Caco-2 (cell line): ENCODE results near the gene NIPAL3. TPM values are rescaled to one million over a fixed set of nuclear protein-coding genes. Genes with fewer than 3 reads are reported as not detected.

ENCODE experiments used
- BruUV-seq: library from RNA; stranded (reverse); fragments of 400-500 nt; replicated peaks from 2 replicates; lab custom pipeline; 2021; lab: Mats Ljungman, UMichigan
- CTCF ChIA-PET: fragments of 300-600 bp; sonication (Branson Sonifier 250); formaldehyde crosslinking; loops from one replicate; lab custom pipeline; 2022; ENCODE audit warnings: antibody characterized with exemption; lab: Charles Lee
- POLR2A ChIA-PET: fragments of 300-600 bp; sonication (Branson Sonifier 250); formaldehyde crosslinking; loops from one replicate; lab custom pipeline; 2022; ENCODE audit warnings: antibody characterized with exemption; lab: Charles Lee
- DNase-seq, 2 experiments: peaks; one replicate each; pipeline versions ENCODE4 v3.0.0 to v3.0.0-alpha.2; 2020 to 2022
- H3K27me3 ChIP-seq: replicated peaks from 2 replicates; pipeline ENCODE4 v1.6.0; 2011; ENCODE audit warnings: low read length; ENCODE audit not compliant: control insufficient read depth, insufficient read depth
- H3K36me3 ChIP-seq: 2 replicates; pipeline ENCODE4 v1.5.1; 2011; ENCODE audit warnings: low read length; ENCODE audit not compliant: control insufficient read depth, insufficient read depth
- H3K4me1 ChIP-seq: fragments of 250-450 bp; sonication (Bioruptor Pico); 2 replicates; pipeline ENCODE4 v1.5.1; 2020; ENCODE audit warnings: mild to moderate bottlenecking
- H3K4me3 ChIP-seq: 2 replicates; pipeline ENCODE4 v1.5.1; 2011; ENCODE audit warnings: low read depth, mild to moderate bottlenecking, control low read depth, low read length
- H3K9me3 ChIP-seq: fragments of 250-450 bp; sonication (Bioruptor Pico); 2 replicates; pipeline ENCODE4 v1.5.1; 2020; ENCODE audit warnings: mild to moderate bottlenecking, moderate library complexity
- H3K27ac Mint-ChIP-seq: one replicate; pipeline ENCODE4 v1.8.0; 2022; ENCODE audit warnings: mixed read lengths; ENCODE audit not compliant: unreplicated experiment
- H3K27me3 Mint-ChIP-seq: one replicate; pipeline ENCODE4 v1.8.0; 2022; ENCODE audit warnings: mixed read lengths; ENCODE audit not compliant: insufficient read depth, unreplicated experiment
- H3K36me3 Mint-ChIP-seq: one replicate; pipeline ENCODE4 v1.8.0; 2022; ENCODE audit warnings: mild to moderate bottlenecking, mixed read lengths; ENCODE audit not compliant: insufficient read depth, unreplicated experiment
- H3K4me1 Mint-ChIP-seq: one replicate; pipeline ENCODE4 v1.8.0; 2022; ENCODE audit warnings: low read depth, mixed read lengths; ENCODE audit not compliant: unreplicated experiment
- H3K4me3 Mint-ChIP-seq: one replicate; pipeline ENCODE4 v1.8.0; 2022; ENCODE audit warnings: mild to moderate bottlenecking, moderate library complexity, mixed read lengths; ENCODE audit not compliant: unreplicated experiment
- H3K9me3 Mint-ChIP-seq: one replicate; pipeline ENCODE4 v1.8.0; 2022; ENCODE audit warnings: mixed read lengths; ENCODE audit not compliant: unreplicated experiment
- intact Hi-C: fragments of 100-400 bp; cut with micrococcal nuclease; formaldehyde crosslinking; loops from one replicate; pipeline ENCODE4 v1.10.0; 2022; ENCODE audit not compliant: unreplicated experiment
- total RNA-seq: library from RNA; stranded (reverse); gene quantifications from 2 replicates; pipeline ENCODE4 v1.2.3, GENCODE V29; 2022
- TF ChIP-seq, protein P1 (sequence below), 2 experiments: fragments of 200-600 bp in 1 of 2; IDR thresholded peaks; 1 replicate in 1 of 2; 2 replicates in 1 of 2; pipeline versions ENCODE4 v1.5.1 to v1.8.0; 2011 to 2022; ENCODE audit warnings: antibody characterized with exemption in 1 of 2, control low read depth in 1 of 2, inconsistent platforms in 1 of 2, low read depth in 1 of 2, low read length in 1 of 2, mild to moderate bottlenecking in 1 of 2, moderate library complexity in 1 of 2; ENCODE audit not compliant: insufficient read depth in 1 of 2, severe bottlenecking in 1 of 2, unreplicated experiment in 1 of 2

Gene NIPAL3
- total RNA-seq, 1 experiment from 2014 or later = 9.2 TPM

GRCh38 chr1:24424207-24424606, 8.6 kb downstream of the NIPAL3 start:
- no peaks in the 10 kb centered on the region for H3K27me3 ChIP-seq
- no peaks in the 10 kb centered on the region for H3K4me1 ChIP-seq
- Mint-ChIP-seq H3K36me3 (no peaks in the 10 kb centered on the region), H3K4me1 (no peaks in the 10 kb centered on the region), H3K4me3 (no peak overlapping the region), H3K9me3 (no peaks in the 10 kb centered on the region), H3K27me3 (no peaks in the 10 kb centered on the region), H3K27ac (no peak overlapping the region)
- TF ChIP-seq, protein P1, sequence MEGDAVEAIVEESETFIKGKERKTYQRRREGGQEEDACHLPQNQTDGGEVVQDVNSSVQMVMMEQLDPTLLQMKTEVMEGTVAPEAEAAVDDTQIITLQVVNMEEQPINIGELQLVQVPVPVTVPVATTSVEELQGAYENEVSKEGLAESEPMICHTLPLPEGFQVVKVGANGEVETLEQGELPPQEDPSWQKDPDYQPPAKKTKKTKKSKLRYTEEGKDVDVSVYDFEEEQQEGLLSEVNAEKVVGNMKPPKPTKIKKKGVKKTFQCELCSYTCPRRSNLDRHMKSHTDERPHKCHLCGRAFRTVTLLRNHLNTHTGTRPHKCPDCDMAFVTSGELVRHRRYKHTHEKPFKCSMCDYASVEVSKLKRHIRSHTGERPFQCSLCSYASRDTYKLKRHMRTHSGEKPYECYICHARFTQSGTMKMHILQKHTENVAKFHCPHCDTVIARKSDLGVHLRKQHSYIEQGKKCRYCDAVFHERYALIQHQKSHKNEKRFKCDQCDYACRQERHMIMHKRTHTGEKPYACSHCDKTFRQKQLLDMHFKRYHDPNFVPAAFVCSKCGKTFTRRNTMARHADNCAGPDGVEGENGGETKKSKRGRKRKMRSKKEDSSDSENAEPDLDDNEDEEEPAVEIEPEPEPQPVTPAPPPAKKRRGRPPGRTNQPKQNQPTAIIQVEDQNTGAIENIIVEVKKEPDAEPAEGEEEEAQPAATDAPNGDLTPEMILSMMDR (IDR thresholded peaks at IDR 0.05; ENCODE audit: insufficient read depth in 1 of 2, low read depth in 1 of 2, low read length in 1 of 2, severe bottlenecking in 1 of 2, unreplicated experiment in 1 of 2) = no peak
- ChIA-PET POLR2A (no interaction called here), CTCF (interaction anchor here (1.9 kb wide), 1 partner anchor 9 kb away, joined by 10 read pairs; the partner anchor contains the start of gene NIPAL3)
- no peak for DNase-seq
- intact Hi-C loops = no loop called here
- BruUV-seq = no TSS peak
- H3K36me3 ChIP-seq = no peaks in the 10 kb centered on the region; the same call in 1 of the 2 replicates
- H3K9me3 ChIP-seq = no peaks in the 10 kb centered on the region
- no peak overlapping the region for H3K4me3 ChIP-seq

- H3K4me3 Mint-ChIP-seq = no peak overlapping the region
- TF ChIP-seq, protein P1 (IDR thresholded peaks at IDR 0.05; ENCODE audit: insufficient read depth in 1 of 2, low read depth in 1 of 2, low read length in 1 of 2, severe bottlenecking in 1 of 2, unreplicated experiment in 1 of 2) = no peak
- no peaks in the 10 kb centered on the region for H3K27me3 ChIP-seq
- intact Hi-C loops = no loop called here
- ChIA-PET POLR2A (interaction anchor here (0.5 kb wide), 1 partner anchor 1081 kb away, joined by 10 read pairs; the partner anchor contains the start of gene HNRNPR), CTCF (interaction anchor here (1.5 to 1.9 kb wide), 2 partner anchors 10 to 34 kb away, joined by 4 to 10 read pairs; partner anchors contain the start of gene NIPAL3)
- no peaks in the 10 kb centered on the region for H3K4me1 ChIP-seq
- no peaks in the 10 kb centered on the region for H3K9me3 Mint-ChIP-seq
- BruUV-seq = no TSS peak
- no peaks in the 10 kb centered on the region for H3K27me3 Mint-ChIP-seq
- H3K36me3 Mint-ChIP-seq = no peaks in the 10 kb centered on the region
- no peaks in the 10 kb centered on the region for H3K9me3 ChIP-seq
- no peak for DNase-seq
- no peak overlapping the region for H3K4me3 ChIP-seq
- H3K4me1 Mint-ChIP-seq = no peaks in the 10 kb centered on the region
- H3K27ac Mint-ChIP-seq = no peak overlapping the region
- no peaks in the 10 kb centered on the region; the same call in 1 of the 2 replicates for H3K36me3 ChIP-seq
Observed at GRCh38 chr1:24424990-24425389, 9.4 kb downstream of the NIPAL3 start.

GRCh38 chr1:24425441-24425840, 9.8 kb downstream of the NIPAL3 start:
- Histone ChIP-seq H3K36me3 (no peaks in the 10 kb centered on the region; the same call in 1 of the 2 replicates), H3K27me3 (no peaks in the 10 kb centered on the region), H3K4me1 (no peaks in the 10 kb centered on the region), H3K4me3 (no peak overlapping the region), H3K9me3 (no peaks in the 10 kb centered on the region)
- Mint-ChIP-seq H3K36me3 (no peaks in the 10 kb centered on the region), H3K27me3 (no peaks in the 10 kb centered on the region), H3K27ac (no peak overlapping the region), H3K9me3 (no peaks in the 10 kb centered on the region), H3K4me3 (no peak overlapping the region), H3K4me1 (no peaks in the 10 kb centered on the region)
- TF ChIP-seq, protein P1 (IDR thresholded peaks at IDR 0.05; ENCODE audit: insufficient read depth in 1 of 2, low read depth in 1 of 2, low read length in 1 of 2, severe bottlenecking in 1 of 2, unreplicated experiment in 1 of 2) = no peak
- ChIA-PET POLR2A (interaction anchor here (0.5 kb wide), 1 partner anchor 1081 kb away, joined by 10 read pairs; the partner anchor contains the start of gene HNRNPR), CTCF (interaction anchor here (1.5 to 1.9 kb wide), 2 partner anchors 10 to 34 kb away, joined by 4 to 10 read pairs; partner anchors contain the start of gene NIPAL3)
- BruUV-seq = no TSS peak
- DNase-seq = no peak
- intact Hi-C loops = no loop called here
